Breast epithelium (tissue), 4 donors: Measurements from ENCODE around the gene LIMCH1. TPM values are rescaled to one million over a fixed set of nuclear protein-coding genes. Genes with fewer than 3 reads are reported as not detected.

Experiments
- DNase-seq, 2 donors: peaks; one replicate each; pipeline ENCODE4 v3.0.0-alpha.2; 2019; ENCODE audit warnings: low spot score in 2 of 2
- H3K27ac ChIP-seq, 2 donors: fragments of 200-600 bp; sonication (generic) in 1 of 2; one replicate each; pipeline ENCODE4 v1.5.1; 2016 to 2019; ENCODE audit warnings: mild to moderate bottlenecking in 1 of 2
- H3K27me3 ChIP-seq, 2 donors: fragments of 200-600 bp; sonication (generic) in 1 of 2; one replicate each; pipeline versions ENCODE4 v1.5.1 to v1.6.0; 2017 to 2019; ENCODE audit warnings: control low read depth in 1 of 2, mild to moderate bottlenecking in 1 of 2
- H3K36me3 ChIP-seq: fragments of 200-600 bp; one replicate; pipeline ENCODE4 v1.5.1; 2019
- H3K4me1 ChIP-seq, 2 donors: fragments of 200-600 bp; sonication (generic); one replicate each; pipeline ENCODE4 v1.5.1; 2016 to 2019; ENCODE audit warnings: control low read depth in 1 of 2
- H3K4me3 ChIP-seq, 3 donors: fragments of 200-600 bp; sonication (generic); 1 replicate in 2 of 3; 2 replicates in 1 of 3; pipeline ENCODE4 v1.5.1; 2016 to 2019; ENCODE audit warnings: mild to moderate bottlenecking in 3 of 3, moderate library complexity in 2 of 3
- H3K9me3 ChIP-seq, 2 donors: fragments of 200-600 bp; sonication (generic) in 1 of 2; one replicate each; pipeline ENCODE4 v1.5.1; 2016 to 2019; ENCODE audit warnings: control low read depth in 1 of 2
- POLR2A ChIP-seq: fragments of 450-650 bp; IDR thresholded peaks from one replicate; pipeline ENCODE4 v1.6.1; 2016; ENCODE audit warnings: antibody characterized with exemption, mild to moderate bottlenecking, moderate library complexity
- POLR2AphosphoS5 ChIP-seq, 3 donors: sonication (generic); formaldehyde crosslinking; IDR thresholded peaks; one replicate each; pipeline ENCODE4 v1.6.1; 2017; ENCODE audit warnings: antibody characterized with exemption in 3 of 3
- intact Hi-C: fragments of 100-400 bp; cut with DNase I; formaldehyde crosslinking; loops from one replicate; pipeline ENCODE4 v1.15.1; 2023; ENCODE audit warnings: low total_unique reads
- total RNA-seq, 3 donors: library from RNA; depleted of rRNA; stranded (reverse); fragments of >200 nt; gene quantifications; one replicate each; pipeline ENCODE4 v1.1.0, GENCODE V29; 2016
- TF ChIP-seq, protein P1 (sequence below), 3 donors: fragments of 450-650 bp; IDR thresholded peaks; one replicate each; pipeline ENCODE4 v1.5.1; 2016 to 2017; ENCODE audit warnings: antibody characterized with exemption in 3 of 3, mild to moderate bottlenecking in 3 of 3, moderate library complexity in 3 of 3

Gene LIMCH1
- total RNA-seq, 3 donors from 2014 or later, result 34.6 to 72.2 (median 71.8) TPM

DNA sequence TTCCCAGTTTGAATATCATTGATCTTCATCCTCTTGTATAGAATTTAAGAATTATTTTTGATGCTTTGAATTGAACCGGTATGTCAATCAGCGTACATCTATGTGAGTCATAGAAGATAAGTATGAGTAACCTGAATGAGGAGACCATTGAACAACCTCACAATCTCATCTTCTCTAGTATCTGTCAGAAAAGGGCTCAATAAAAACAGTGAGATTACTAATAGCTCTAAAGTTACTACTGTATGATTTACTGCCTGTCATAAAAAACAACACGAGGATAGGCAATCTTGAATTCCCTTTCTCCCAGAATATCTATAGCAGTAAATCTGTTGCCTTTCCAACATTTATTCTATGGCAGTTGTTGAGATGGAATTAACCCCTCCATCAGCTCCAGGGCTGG lies 174.5 kb downstream of the LIMCH1 start:
- no peaks in the 10 kb centered on the region for H3K36me3 ChIP-seq
- H3K9me3 ChIP-seq, result no peaks in the 10 kb centered on the region
- intact Hi-C loops, result no loop called here
- H3K4me1 ChIP-seq, result no peaks in the 10 kb centered on the region
- DNase-seq, result no peak
- H3K27me3 ChIP-seq, result no peaks in the 10 kb centered on the region
- no peak overlapping the region for H3K27ac ChIP-seq
- no peak for TF ChIP-seq POLR2AphosphoS5 (IDR thresholded peaks at IDR 0.05)
- no peak for TF ChIP-seq POLR2A
- TF ChIP-seq, protein P1, sequence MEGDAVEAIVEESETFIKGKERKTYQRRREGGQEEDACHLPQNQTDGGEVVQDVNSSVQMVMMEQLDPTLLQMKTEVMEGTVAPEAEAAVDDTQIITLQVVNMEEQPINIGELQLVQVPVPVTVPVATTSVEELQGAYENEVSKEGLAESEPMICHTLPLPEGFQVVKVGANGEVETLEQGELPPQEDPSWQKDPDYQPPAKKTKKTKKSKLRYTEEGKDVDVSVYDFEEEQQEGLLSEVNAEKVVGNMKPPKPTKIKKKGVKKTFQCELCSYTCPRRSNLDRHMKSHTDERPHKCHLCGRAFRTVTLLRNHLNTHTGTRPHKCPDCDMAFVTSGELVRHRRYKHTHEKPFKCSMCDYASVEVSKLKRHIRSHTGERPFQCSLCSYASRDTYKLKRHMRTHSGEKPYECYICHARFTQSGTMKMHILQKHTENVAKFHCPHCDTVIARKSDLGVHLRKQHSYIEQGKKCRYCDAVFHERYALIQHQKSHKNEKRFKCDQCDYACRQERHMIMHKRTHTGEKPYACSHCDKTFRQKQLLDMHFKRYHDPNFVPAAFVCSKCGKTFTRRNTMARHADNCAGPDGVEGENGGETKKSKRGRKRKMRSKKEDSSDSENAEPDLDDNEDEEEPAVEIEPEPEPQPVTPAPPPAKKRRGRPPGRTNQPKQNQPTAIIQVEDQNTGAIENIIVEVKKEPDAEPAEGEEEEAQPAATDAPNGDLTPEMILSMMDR (IDR thresholded peaks at IDR 0.05), result no peak
- no peak overlapping the region for H3K4me3 ChIP-seq

DNA sequence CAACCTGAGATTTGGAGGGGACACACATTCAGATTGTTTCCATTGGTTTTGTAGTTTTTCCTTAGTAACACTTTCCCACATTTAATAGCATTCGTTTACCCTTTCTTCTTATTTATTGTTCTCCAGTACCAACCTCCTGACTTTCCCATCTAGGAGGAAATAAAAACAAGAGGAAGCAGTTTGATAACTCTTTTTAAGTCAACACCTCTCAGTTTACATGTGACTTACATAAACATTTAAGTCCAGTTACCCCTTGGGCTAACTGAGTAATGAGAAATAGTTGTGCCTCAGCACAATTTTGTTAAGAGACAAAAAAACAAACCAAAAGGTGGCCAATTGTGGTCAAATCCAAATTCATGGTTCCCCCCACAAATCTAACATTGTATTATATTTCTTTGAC lies 175.8 kb downstream of the LIMCH1 start:
- Histone ChIP-seq H3K27ac (no peak overlapping the region), H3K27me3 (no peaks in the 10 kb centered on the region), H3K9me3 (no peaks in the 10 kb centered on the region), H3K4me3 (no peak overlapping the region), H3K36me3 (no peaks in the 10 kb centered on the region), H3K4me1 (no peaks in the 10 kb centered on the region)
- no peak for DNase-seq
- TF ChIP-seq, protein P1 (IDR thresholded peaks at IDR 0.05), result no peak
- TF ChIP-seq POLR2AphosphoS5 (IDR thresholded peaks at IDR 0.05), result no peak
- TF ChIP-seq POLR2A, result no peak
- intact Hi-C loops, result no loop called here

DNA sequence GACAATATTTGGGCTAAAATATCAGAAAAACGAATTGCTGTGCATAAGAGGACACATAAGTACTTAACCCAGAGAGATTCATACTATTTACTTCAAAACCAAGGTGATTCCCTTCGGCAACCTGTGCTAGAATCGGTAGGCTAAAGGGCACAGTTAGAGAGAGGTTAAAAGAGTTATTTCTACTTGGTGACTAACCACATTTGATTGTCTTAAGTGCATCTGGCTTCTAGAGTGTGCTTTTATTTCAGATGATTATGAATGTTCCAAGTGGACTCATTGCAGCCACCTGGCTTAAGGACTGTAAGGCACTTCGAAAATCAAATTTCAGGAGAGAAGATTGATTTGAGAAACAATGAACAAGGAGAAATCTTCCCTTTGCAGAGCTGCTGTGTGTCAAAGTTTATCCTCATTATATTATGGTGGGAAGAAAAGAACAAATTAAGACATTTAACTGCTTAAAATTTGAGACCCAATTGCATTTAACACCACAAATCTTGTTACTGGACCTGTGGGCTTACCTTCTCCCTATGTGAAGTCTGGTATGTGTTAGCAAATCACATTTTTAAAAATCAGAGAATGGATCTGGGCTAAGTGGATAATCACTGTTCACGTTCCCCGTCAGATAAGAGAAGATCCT lies 176.5 kb downstream of the LIMCH1 start:
- DNase-seq, result no peak
- Histone ChIP-seq H3K4me3 (no peak overlapping the region), H3K9me3 (no peaks in the 10 kb centered on the region), H3K36me3 (no peaks in the 10 kb centered on the region), H3K4me1 (no peaks in the 10 kb centered on the region), H3K27me3 (no peaks in the 10 kb centered on the region), H3K27ac (no peak overlapping the region)
- intact Hi-C loops, result no loop called here
- no peak for TF ChIP-seq POLR2A
- no peak for TF ChIP-seq POLR2AphosphoS5 (IDR thresholded peaks at IDR 0.05)
- TF ChIP-seq, protein P1 (IDR thresholded peaks at IDR 0.05), result no peak

DNA sequence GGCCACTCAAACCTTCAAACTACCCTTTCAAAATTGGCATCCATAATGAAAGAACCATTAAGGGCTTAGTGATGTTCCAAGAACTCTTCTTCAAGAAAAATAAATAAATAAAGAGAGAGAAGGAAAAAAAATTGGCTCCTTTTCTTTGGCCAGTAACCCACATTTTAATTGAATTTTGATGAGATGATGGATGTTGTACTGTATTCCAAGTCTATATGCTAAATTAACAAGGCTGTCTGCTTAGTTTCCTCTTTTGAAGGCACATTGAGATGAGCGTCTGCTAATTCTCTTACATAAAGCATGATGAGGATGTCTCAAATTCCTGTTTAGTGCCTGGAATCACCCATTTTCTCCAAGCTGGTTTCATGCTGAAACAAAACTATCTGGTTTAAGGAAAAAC lies 177.2 kb downstream of the LIMCH1 start:
- H3K36me3 ChIP-seq, result no peaks in the 10 kb centered on the region
- no peak for DNase-seq
- no peak overlapping the region for H3K4me3 ChIP-seq
- TF ChIP-seq POLR2AphosphoS5 (IDR thresholded peaks at IDR 0.05), result no peak
- no peak for TF ChIP-seq POLR2A
- TF ChIP-seq, protein P1 (IDR thresholded peaks at IDR 0.05), result no peak
- H3K27me3 ChIP-seq, result no peaks in the 10 kb centered on the region
- H3K27ac ChIP-seq, result no peak overlapping the region
- intact Hi-C loops, result no loop called here
- no peaks in the 10 kb centered on the region for H3K4me1 ChIP-seq
- H3K9me3 ChIP-seq, result no peaks in the 10 kb centered on the region

DNA sequence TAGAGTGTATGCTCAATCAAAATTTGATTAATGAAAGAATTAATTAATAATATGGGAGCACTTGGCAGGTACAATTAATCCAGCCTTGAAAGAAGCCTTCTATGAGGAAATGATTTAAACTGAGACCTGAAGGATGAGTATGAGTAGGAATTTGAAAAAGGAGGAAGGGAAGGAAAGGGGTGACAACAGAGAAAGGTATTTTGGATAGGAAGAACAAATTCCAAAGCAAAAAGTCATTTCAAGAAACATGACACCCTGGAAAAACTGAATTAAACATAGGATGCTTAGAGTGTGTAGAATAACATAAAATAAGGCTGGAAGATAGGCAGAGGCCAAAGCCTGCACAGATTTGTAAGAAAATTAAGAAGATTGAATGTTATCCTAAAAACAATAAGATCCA lies 180.9 kb downstream of the LIMCH1 start:
- intact Hi-C loops, result no loop called here
- Histone ChIP-seq H3K27ac (no peak overlapping the region), H3K27me3 (no peaks in the 10 kb centered on the region), H3K4me3 (no peak overlapping the region), H3K9me3 (no peaks in the 10 kb centered on the region), H3K4me1 (no peaks in the 10 kb centered on the region), H3K36me3 (no peaks in the 10 kb centered on the region)
- no peak for DNase-seq
- no peak for TF ChIP-seq POLR2A
- TF ChIP-seq, protein P1 (IDR thresholded peaks at IDR 0.05), result no peak
- no peak for TF ChIP-seq POLR2AphosphoS5 (IDR thresholded peaks at IDR 0.05)
